Central memory CD4-positive, alpha-beta T cell (primary cell): ENCODE results near the gene RFNG.

ENCODE experiments used
- DNase-seq: peaks from one replicate; pipeline ENCODE4 v3.0.0; 2022

The RFNG gene

GRCh38 chr17:82023447-82024241 is 28.0 kb downstream of the RFNG start:
- DNase-seq: no peak

- DNase-seq: peak; percentile 100
Observed at GRCh38 chr17:82022981-82023446, 28.6 kb downstream of the RFNG start, which contains the start of gene LRRC45. Gene LRRC45 (plus strand): TSS chr17:82023305. CDS start chr17:82023644, 339 bp downstream.

DNA sequence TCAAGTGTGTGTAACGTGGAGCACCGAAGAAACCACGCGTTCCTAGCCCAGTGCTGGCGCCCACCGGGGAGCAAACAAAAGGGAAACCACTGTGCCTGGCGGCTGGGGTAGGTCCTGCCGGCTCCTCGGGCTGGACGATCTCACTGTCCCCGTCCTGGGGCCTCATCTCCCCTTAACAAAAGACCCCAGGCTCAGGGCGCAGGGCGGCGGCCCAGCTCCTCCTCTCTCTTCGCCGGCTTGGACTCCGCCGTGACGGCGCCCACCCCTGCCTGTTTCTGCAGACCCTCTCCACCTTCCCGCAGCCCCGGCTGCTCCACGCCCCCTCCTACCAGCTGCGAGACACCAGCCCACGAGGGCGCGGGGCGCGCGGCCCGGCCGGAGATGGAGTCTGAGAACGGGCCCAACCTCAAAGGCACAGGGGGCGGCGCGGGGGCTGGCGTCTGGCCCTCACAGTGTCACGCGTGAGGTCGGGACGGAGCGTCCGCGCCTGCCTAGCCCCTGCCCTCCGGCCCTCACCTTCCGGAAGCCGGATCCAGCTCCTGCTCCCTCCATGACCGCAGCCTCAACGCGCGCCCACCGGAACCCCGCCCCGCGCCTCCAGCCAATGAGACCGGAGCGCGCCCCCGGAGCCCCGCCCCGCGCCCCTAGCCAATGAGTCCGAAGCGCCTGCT is 29.2 kb downstream of the RFNG start, which contains the start of gene CENPX:
Gene CENPX, minus strand, starts transcription at position 569 of the 671 bp plus-strand sequence. Its CDS starts 17 bp downstream, at position 552.
- no peak for DNase-seq

- no peak for DNase-seq
Observed at GRCh38 chr17:82021900-82022309, 29.7 kb downstream of the RFNG start.

GRCh38 chr17:82021107-82021899 is 30.3 kb downstream of the RFNG start:
- DNase-seq: peak; percentile 47

- no peak for DNase-seq
Observed at GRCh38 chr17:82020572-82021106, 31.0 kb downstream of the RFNG start.

GRCh38 chr17:82019690-82020571 is 31.7 kb downstream of the RFNG start:
- peak; percentile 45 for DNase-seq

- no peak for DNase-seq
Observed at GRCh38 chr17:82018989-82019689, 32.5 kb downstream of the RFNG start.

DNA sequence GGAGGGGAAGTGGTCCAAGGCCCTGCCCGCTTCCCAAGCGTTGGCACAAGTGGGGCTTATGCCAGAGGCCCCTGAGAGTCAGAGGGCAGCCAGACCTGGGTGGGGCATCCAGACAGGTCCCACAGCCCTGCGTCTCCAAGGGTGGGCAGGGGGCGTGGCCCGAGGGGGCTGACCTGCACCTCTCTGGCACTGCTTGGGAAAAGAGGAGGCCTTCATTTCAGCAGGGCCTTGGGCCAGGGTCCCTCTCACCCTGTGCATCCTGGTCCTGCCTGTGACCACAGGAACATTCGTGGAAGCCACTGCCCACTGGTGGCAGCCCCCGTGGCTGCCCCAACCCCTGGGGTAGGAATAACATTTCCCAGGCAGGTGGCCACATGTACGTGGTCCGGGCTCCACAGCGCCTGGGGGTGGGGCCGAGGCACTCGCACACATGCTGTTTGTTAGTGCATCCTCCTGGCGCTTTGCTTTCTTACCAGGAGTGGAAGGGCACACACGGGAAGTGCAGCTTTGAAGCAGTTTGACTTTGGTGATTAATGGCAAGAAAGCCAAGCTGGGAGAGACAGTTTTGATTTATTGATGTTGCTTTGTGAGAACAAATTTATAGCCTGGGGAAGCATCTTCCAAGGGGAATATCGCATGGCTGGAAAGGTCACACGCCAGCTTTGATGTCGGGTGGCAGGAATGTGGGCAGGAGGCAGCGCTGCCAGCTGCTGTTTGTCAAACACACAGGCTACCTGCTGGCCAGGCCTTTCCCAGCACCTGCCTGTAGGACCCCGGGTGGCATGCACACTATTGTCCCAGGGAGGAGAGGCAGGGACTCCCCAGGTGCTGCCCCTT is 33.2 kb downstream of the RFNG start:
- no peak for DNase-seq

DNA sequence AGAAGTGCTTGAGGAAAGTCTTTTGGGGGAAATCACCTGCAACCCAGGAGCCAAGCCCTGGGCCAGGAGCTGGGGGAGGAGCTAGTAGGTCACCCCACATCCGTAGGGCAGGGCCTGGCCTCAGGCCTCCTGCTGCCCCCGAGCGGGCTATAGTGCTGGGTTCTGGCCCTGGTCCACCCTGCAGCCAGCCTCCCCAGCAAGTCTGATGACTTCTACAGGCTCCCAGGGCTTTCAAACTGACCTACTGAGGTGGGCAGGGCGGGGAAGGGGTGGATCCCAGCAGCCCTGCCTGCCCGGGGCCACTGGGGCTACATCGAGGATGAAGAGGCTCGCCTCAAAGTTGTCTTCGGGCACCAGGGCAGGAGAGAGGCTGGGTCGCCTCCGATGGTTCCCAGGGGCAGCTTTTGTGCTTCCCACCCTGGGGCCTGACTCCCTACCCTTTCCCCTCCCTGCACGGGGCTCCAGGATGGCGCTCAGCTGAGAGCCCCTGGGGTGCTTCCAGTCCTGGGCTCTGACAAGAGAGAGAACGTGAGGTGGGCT is 33.9 kb downstream of the RFNG start:
- no peak for DNase-seq

- DNase-seq: no peak
Observed at GRCh38 chr17:82016875-82017459, 34.6 kb downstream of the RFNG start.

DNA sequence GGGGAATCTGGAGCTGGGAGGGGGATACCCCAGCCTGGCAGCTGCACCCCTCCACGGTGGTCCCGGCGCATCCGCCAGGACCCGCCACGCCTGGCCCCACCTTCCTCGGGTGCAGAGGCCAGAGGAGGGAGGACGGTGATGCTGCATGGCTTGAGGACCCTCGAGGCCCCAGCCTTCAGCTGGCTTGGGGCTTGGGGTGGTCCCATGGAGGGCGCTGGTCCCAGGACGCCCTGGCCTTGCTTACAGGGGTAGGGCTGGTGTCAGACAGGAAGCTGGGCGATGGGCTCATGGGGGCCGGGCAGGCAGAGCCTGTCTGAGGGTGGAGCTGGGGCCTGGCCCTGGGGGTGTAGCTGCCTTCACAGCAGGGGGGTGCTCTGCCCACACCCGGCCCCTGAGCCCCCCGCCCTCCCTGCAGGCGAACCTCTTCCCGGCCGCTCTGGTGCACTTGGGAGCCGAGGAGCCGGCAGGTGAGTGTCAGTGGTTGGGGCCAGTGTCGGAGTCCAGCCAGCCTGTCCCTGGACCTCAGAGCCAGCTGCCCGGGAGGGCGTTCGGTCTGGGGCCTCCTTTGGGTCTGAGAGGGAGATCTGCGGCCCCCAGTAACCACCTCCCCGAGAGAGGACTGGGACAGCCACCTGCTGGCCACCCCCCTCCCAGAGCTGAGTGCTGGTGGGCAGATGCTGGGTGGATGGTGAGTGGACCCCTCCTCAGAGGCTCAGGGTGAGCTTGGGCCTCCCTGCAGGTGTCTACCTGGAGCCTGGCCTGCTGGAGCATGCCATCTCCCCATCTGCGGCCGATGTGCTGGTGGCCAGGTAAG is 35.3 kb downstream of the RFNG start:
- DNase-seq: no peak

- no peak for DNase-seq
Observed at GRCh38 chr17:82015311-82015971, 36.2 kb downstream of the RFNG start.

GRCh38 chr17:82014971-82015310 is 36.7 kb downstream of the RFNG start:
- no peak for DNase-seq

DNA sequence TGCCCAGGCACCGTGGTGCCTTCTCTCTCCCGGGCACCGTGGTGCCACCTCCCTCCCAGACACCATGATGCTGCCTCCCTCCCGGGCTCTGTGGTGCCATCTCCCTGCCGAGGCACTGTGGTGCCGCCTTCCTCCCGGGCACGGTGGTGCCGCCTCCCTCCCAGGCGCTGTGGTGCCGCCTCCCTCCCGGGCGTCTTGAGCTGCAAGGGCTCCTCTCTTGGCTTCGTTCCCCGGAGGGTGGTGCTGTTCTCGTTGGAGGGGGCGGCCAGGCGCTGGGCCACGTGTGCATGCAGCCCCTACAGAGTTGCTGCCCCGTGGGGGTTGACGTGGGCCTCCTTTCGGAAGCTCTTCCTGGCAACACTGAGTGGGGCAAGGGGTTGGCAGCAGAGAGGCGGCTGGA is 37.2 kb downstream of the RFNG start:
- no peak for DNase-seq

DNA sequence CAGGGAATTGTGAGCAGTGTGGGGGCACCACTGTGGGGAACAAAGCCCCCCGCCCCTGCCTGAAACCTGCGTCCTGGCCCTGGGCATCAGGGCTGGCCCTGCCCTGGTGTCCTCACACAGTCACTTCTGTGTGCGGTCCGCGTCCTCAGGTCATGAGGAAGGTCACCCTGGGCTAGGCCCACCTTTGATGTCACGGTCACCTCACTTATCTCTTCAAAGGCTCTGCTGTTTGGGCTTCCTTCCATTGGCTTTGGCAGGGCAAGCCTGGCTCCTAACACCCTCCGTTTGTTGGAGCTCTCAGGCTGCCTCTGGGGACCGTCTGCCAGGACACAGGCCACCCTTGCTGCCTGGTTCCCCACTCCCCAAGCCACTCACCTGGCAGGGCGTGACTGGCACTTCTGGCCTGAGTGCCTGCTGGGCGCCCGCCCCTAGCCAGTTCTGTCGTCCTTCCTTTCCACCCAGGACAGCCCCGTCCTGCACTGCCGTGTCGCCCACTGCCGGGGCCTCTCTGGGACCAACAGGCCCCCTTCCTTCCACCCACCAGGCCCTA is 37.8 kb downstream of the RFNG start:
- DNase-seq: no peak

- no peak for DNase-seq
Observed at GRCh38 chr17:82013341-82013740, 38.3 kb downstream of the RFNG start.
